Fibroblast of the aortic adventitia (primary cell): Measurements from ENCODE around the gene VPS45. TPM values are rescaled to one million over a fixed set of nuclear protein-coding genes. Genes with fewer than 3 reads are reported as not detected.
A peak's percentile ranks its signal among the peaks of the same experiment; 100 is the strongest.

Source experiments
- DNase-seq: peaks from one replicate; pipeline ENCODE4 v3.0.0-alpha.2; 2010; ENCODE audit warnings: low read depth
- H3K4me3 ChIP-seq: 2 replicates; pipeline ENCODE4 v1.5.1; 2011; ENCODE audit warnings: low read depth, mild to moderate bottlenecking, control low read depth, low read length, moderate library complexity
- CTCF ChIP-seq: IDR thresholded peaks from 2 replicates; pipeline ENCODE4 v1.5.1; 2011; ENCODE audit warnings: mild to moderate bottlenecking, low read length, control low read depth, inconsistent platforms; ENCODE audit not compliant: insufficient read depth
- total RNA-seq: library from RNA; depleted of rRNA; stranded (reverse); fragments of >200 nt; gene quantifications from 2 replicates; pipeline ENCODE4 v1.2.3, GENCODE V29; 2012; ENCODE audit warnings: low replicate concordance

Gene VPS45
- 26.0 and 47.8 TPM in 2 replicates for total RNA-seq

GRCh38 chr1:150067184-150068108, at the start of gene VPS45:
Gene VPS45 (plus strand): TSS chr1:150067776. CDS start chr1:150067858, 82 bp downstream.
- H3K4me3 ChIP-seq = peak within 1 kb of the TSS; percentile 97
- DNase-seq = peak; percentile 90
- no peak for TF ChIP-seq CTCF

GRCh38 chr1:150018165-150018564, 49.4 kb upstream of the VPS45 start:
- H3K4me3 ChIP-seq = no peak overlapping the region
- TF ChIP-seq CTCF = no peak
- DNase-seq = no peak

GRCh38 chr1:150020711-150021110, 46.9 kb upstream of the VPS45 start:
- TF ChIP-seq CTCF = no peak
- no peak overlapping the region for H3K4me3 ChIP-seq
- no peak for DNase-seq

GRCh38 chr1:150021191-150021694, 46.3 kb upstream of the VPS45 start:
- no peak for DNase-seq
- no peak overlapping the region for H3K4me3 ChIP-seq
- no peak for TF ChIP-seq CTCF

- no peak for DNase-seq
- no peak for TF ChIP-seq CTCF
- H3K4me3 ChIP-seq = no peak overlapping the region
Observed at GRCh38 chr1:150022357-150022756, 45.2 kb upstream of the VPS45 start.

- no peak for TF ChIP-seq CTCF
- no peak for DNase-seq
- H3K4me3 ChIP-seq = no peak overlapping the region
Observed at GRCh38 chr1:150024156-150024555, 43.4 kb upstream of the VPS45 start.
